ENCODE measurements around the gene HK2. TPM values are rescaled to one million over a fixed set of nuclear protein-coding genes. Genes with fewer than 3 reads are reported as not detected.
"Not testable (repeated sequence)": the region's sequence is repeated elsewhere in the genome, so short reads cannot be mapped to it uniquely, and the experiment has no call there.

The HK2 gene
- total RNA-seq, 1 donor from 2014 or later, result 6.8 TPM

- TF ChIP-seq CTCF (IDR thresholded peaks at IDR 0.05), result no peak
- H3K27ac ChIP-seq, result no peak overlapping the region
- no peaks in the 10 kb centered on the region for H3K27me3 ChIP-seq
- no peaks in the 10 kb centered on the region for H3K4me1 ChIP-seq
- H3K9me3 ChIP-seq, result no peaks in the 10 kb centered on the region
- intact Hi-C loops (cut with DNase I), result no loop called here
- no peaks in the 10 kb centered on the region for H3K36me3 ChIP-seq
- H3K4me3 ChIP-seq, result no peak overlapping the region
- no peak for DNase-seq (ENCODE audit: low spot score in 2 of 2)
Measured at GRCh38 chr2:74902281-74902860, 68.4 kb downstream of the HK2 start.

- Histone ChIP-seq H3K36me3 (no peaks in the 10 kb centered on the region), H3K4me3 (no peak overlapping the region), H3K27ac (no peak overlapping the region), H3K4me1 (no peaks in the 10 kb centered on the region), H3K27me3 (no peaks in the 10 kb centered on the region), H3K9me3 (no peaks in the 10 kb centered on the region)
- no peak for TF ChIP-seq CTCF (IDR thresholded peaks at IDR 0.05)
- DNase-seq (ENCODE audit: low spot score in 2 of 2), result no peak
- intact Hi-C loops (cut with DNase I), result no loop called here
Measured at GRCh38 chr2:74906395-74906794, 72.5 kb downstream of the HK2 start.

- H3K4me3 ChIP-seq; H3K27me3 ChIP-seq; H3K36me3 ChIP-seq; H3K4me1 ChIP-seq; H3K27ac ChIP-seq; DNase-seq (ENCODE audit: low spot score in 2 of 2); H3K9me3 ChIP-seq; intact Hi-C loops (cut with DNase I): not testable (repeated sequence)
Measured at GRCh38 chr2:74907560-74907959, 73.6 kb downstream of the HK2 start.

GRCh38 chr2:74908748-74909444, 75.0 kb downstream of the HK2 start:
- no peaks in the 10 kb centered on the region for H3K36me3 ChIP-seq
- H3K27ac ChIP-seq, result no peak overlapping the region
- no peak overlapping the region for H3K4me3 ChIP-seq
- intact Hi-C loops (cut with DNase I), result no loop called here
- no peaks in the 10 kb centered on the region for H3K27me3 ChIP-seq
- H3K9me3 ChIP-seq, result no peaks in the 10 kb centered on the region
- no peak for DNase-seq (ENCODE audit: low spot score in 2 of 2)
- no peak for TF ChIP-seq CTCF (IDR thresholded peaks at IDR 0.05)
- H3K4me1 ChIP-seq, result no peaks in the 10 kb centered on the region

- no peak for DNase-seq (ENCODE audit: low spot score in 2 of 2)
- no peak overlapping the region for H3K27ac ChIP-seq
- intact Hi-C loops (cut with DNase I), result no loop called here
- H3K36me3 ChIP-seq, result no peaks in the 10 kb centered on the region
- H3K27me3 ChIP-seq, result no peaks in the 10 kb centered on the region
- no peaks in the 10 kb centered on the region for H3K9me3 ChIP-seq
- TF ChIP-seq CTCF (IDR thresholded peaks at IDR 0.05), result no peak
- H3K4me3 ChIP-seq, result no peak overlapping the region
- no peaks in the 10 kb centered on the region for H3K4me1 ChIP-seq
Measured at GRCh38 chr2:74910245-74910644, 76.3 kb downstream of the HK2 start.

- Histone ChIP-seq H3K27ac (no peak overlapping the region), H3K36me3 (no peaks in the 10 kb centered on the region), H3K4me1 (no peaks in the 10 kb centered on the region), H3K27me3 (no peaks in the 10 kb centered on the region), H3K4me3 (no peak overlapping the region), H3K9me3 (no peaks in the 10 kb centered on the region)
- no peak for TF ChIP-seq CTCF (IDR thresholded peaks at IDR 0.05)
- intact Hi-C loops (cut with DNase I), result no loop called here
- DNase-seq (ENCODE audit: low spot score in 2 of 2), result no peak
Measured at GRCh38 chr2:74911061-74911460, 77.1 kb downstream of the HK2 start.

All from ascending aorta (tissue), 2 donors.